Neuronal stem cell (in vitro differentiated cells): ENCODE measurements around the gene DLD.
"Not testable (repeated sequence)": the region's sequence is repeated elsewhere in the genome, so short reads cannot be mapped to it uniquely, and the experiment has no call there.

Source experiments
- DNase-seq: peaks from one replicate; pipeline ENCODE4 v3.0.0-alpha.2; 2013; ENCODE audit warnings: low spot score
- H2AFZ ChIP-seq: one replicate; pipeline ENCODE4 v1.6.1; 2013; ENCODE audit warnings: mild to moderate bottlenecking, low read length, inconsistent platforms
- H2AK5ac ChIP-seq: 2 replicates; pipeline ENCODE4 v1.6.1; 2013; ENCODE audit warnings: low read depth, mild to moderate bottlenecking, inconsistent platforms, low read length, moderate library complexity, mixed read lengths
- H2BK120ac ChIP-seq: 2 replicates; pipeline ENCODE4 v1.6.1; 2013; ENCODE audit warnings: low read depth, mild to moderate bottlenecking, inconsistent platforms, low read length, moderate library complexity, mixed read lengths
- H2BK12ac ChIP-seq: one replicate; pipeline ENCODE4 v1.6.1; 2013; ENCODE audit warnings: low read length, inconsistent platforms
- H2BK15ac ChIP-seq: 2 replicates; pipeline ENCODE4 v1.6.1; 2013; ENCODE audit warnings: mild to moderate bottlenecking, low read length, inconsistent platforms, mixed read lengths
- H2BK5ac ChIP-seq: one replicate; pipeline ENCODE4 v1.6.1; 2013; ENCODE audit warnings: inconsistent platforms, mild to moderate bottlenecking, low read length, moderate library complexity
- H3K14ac ChIP-seq: one replicate; pipeline ENCODE4 v1.6.1; 2013; ENCODE audit warnings: low read length, inconsistent platforms
- H3K18ac ChIP-seq: 2 replicates; pipeline ENCODE4 v1.6.1; 2013; ENCODE audit warnings: low read length, inconsistent platforms
- H3K23ac ChIP-seq: 2 replicates; pipeline ENCODE4 v1.6.1; 2013; ENCODE audit warnings: low read depth, mild to moderate bottlenecking, mixed read lengths, low read length, inconsistent platforms; ENCODE audit not compliant: poor library complexity
- H3K27ac ChIP-seq: replicated peaks from 3 replicates; pipeline ENCODE4 v1.5.1; 2013; ENCODE audit warnings: low read length, inconsistent platforms
- H3K27me3 ChIP-seq, 3 experiments: 2 replicates each; pipeline ENCODE4 v1.6.1; 2013; ENCODE audit warnings: low read length in 3 of 3, mild to moderate bottlenecking in 2 of 3, inconsistent platforms in 1 of 3, low read depth in 1 of 3, mixed read lengths in 1 of 3, moderate library complexity in 1 of 3; ENCODE audit not compliant: control insufficient read depth in 3 of 3, insufficient read depth in 3 of 3
- H3K36me3 ChIP-seq, 2 donors: replicated peaks in 1 of 2; 2 replicates each; pipeline ENCODE4 v1.6.1; 2013; ENCODE audit warnings: low read length in 2 of 2; ENCODE audit not compliant: control insufficient read depth in 2 of 2, insufficient read depth in 2 of 2
- H3K4ac ChIP-seq: 2 replicates; pipeline ENCODE4 v1.6.1; 2013; ENCODE audit warnings: inconsistent platforms, mild to moderate bottlenecking, low read length, moderate library complexity
- H3K4me1 ChIP-seq, 2 donors: 1 replicate in 1 of 2; 2 replicates in 1 of 2; pipeline ENCODE4 v1.6.1; 2013; ENCODE audit warnings: low read length in 2 of 2, low read depth in 1 of 2; ENCODE audit not compliant: control insufficient read depth in 2 of 2, insufficient read depth in 1 of 2
- H3K4me2 ChIP-seq: one replicate; pipeline ENCODE4 v1.6.1; 2013; ENCODE audit warnings: mild to moderate bottlenecking, low read length, inconsistent platforms; ENCODE audit not compliant: insufficient read depth, poor library complexity, severe bottlenecking
- H3K4me3 ChIP-seq, 2 donors: 2 replicates each; pipeline ENCODE4 v1.5.1; 2013; ENCODE audit warnings: low read length in 2 of 2, mild to moderate bottlenecking in 2 of 2, inconsistent platforms in 1 of 2, moderate library complexity in 1 of 2
- H3K79me1 ChIP-seq: one replicate; pipeline ENCODE4 v1.6.1; 2013; ENCODE audit warnings: low read depth, mild to moderate bottlenecking, inconsistent platforms, low read length, moderate library complexity
- H3K9ac ChIP-seq: one replicate; pipeline ENCODE4 v1.6.1; 2013; ENCODE audit warnings: mild to moderate bottlenecking, low read depth, low read length, inconsistent platforms; ENCODE audit not compliant: poor library complexity
- H3K9me3 ChIP-seq, 2 donors: replicated peaks in 1 of 2; 2 replicates each; pipeline versions ENCODE3 to v1.6.1; 2013; ENCODE audit warnings: low read length in 2 of 2, mild to moderate bottlenecking in 2 of 2, inconsistent platforms in 1 of 2, low read depth in 1 of 2, mixed read lengths in 1 of 2, moderate library complexity in 1 of 2; ENCODE audit not compliant: control insufficient read depth in 2 of 2, insufficient read depth in 1 of 2
- H4K8ac ChIP-seq: one replicate; pipeline ENCODE4 v1.6.1; 2013; ENCODE audit warnings: low read depth, mild to moderate bottlenecking, inconsistent platforms, low read length, moderate library complexity
- H4K91ac ChIP-seq: one replicate; pipeline ENCODE4 v1.6.1; 2013; ENCODE audit warnings: low read length, low read depth, mild to moderate bottlenecking, inconsistent platforms; ENCODE audit not compliant: poor library complexity
- WGBS, 2 donors: extraction: QIAGEN DNeasy Blood & Tissue Kit; methylation state at CpG; one replicate each; pipeline ENCODE4 v1.1.7; 2013; ENCODE audit warnings: missing lambda C conversion rate in 2 of 2, mixed read lengths in 1 of 2; ENCODE audit not compliant: insufficient read length in 2 of 2, insufficient replicate concordance in 1 of 2; ENCODE audit errors: extremely low coverage in 2 of 2; 5-methylcytosine and 5-hydroxymethylcytosine counted together

DLD gene

DNA sequence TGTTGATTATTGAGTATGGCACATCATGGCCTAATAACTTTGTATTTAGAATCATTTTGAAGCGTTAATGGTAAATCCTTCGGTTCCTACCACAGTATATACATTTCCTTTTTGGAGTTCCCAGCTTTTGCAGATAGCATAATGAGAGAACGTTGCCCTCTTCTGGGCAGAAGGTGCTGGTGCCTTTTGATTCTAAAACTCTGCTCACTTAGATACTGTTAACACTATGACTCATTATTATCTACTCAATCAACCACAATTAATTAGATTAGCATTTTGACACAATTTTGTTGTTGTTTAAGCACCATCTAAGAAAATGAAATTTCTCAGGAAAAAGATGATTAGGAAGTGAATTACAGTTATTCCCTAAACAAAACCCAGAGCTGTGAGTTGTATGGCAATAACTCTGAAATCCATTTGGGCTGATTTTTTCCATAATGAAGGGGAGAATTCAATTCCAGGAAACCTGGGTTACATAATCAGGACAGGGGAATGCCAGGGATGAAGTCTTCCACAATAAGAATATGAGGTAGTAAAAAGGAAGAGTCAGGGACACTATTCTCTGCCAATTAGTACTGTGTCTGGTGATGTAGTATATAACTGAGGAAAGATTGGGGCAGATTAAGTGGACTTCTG is 11.5 kb upstream of the DLD start:
- Histone ChIP-seq H3K79me1 (no peaks in the 10 kb centered on the region), H4K91ac (no peak overlapping the region), H2BK5ac (no peak overlapping the region), H2BK120ac (no peak overlapping the region), H3K14ac (no peak overlapping the region), H2AK5ac (no peak overlapping the region), H3K4me3 (no peak overlapping the region), H3K4me1 (no peaks in the 10 kb centered on the region), H3K36me3 (no peaks in the 10 kb centered on the region), H3K27me3 (peaks cover 0 to 2% (median 0%) of the 10 kb centered on the region in 3 experiments), H4K8ac (no peak overlapping the region), H3K27ac (no peak overlapping the region), H3K18ac (no peak overlapping the region), H2BK12ac (no peak overlapping the region), H2BK15ac (no peak overlapping the region), H3K9me3 (no peaks in the 10 kb centered on the region), H2AFZ (peak overlapping the region; percentile 27), H3K9ac (no peak overlapping the region), H3K4ac (no peak overlapping the region), H3K4me2 (no peak overlapping the region), H3K23ac (no peak overlapping the region)
- DNase-seq: no peak
- WGBS, 2 donors: no CpG with 5 or more reads among the region's 3 CpGs

DNA sequence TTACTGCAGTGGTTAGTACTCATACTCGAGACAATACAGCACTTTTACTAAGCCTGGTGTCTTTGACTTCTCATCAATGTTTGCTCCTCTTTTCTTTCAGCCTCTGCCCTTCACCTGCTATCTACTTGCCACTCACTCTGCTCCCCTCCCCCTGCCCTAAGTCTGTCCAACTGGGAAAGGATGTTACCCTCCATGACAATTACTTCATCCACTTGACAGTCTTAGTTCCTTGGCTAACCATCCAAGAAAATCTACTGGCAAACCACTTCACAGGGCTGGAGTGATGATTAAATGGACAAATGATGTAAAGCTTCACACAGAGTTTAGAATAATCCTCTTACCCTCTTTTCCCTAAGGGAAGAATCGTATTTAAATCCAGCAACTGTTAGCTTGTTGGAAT is 8.2 kb upstream of the DLD start:
- Histone ChIP-seq H3K9ac (no peak overlapping the region), H2BK5ac (no peak overlapping the region), H3K27ac (no peak overlapping the region), H3K27me3 (peaks cover 0 to 2% (median 0%) of the 10 kb centered on the region in 3 experiments), H3K23ac (no peak overlapping the region), H4K8ac (no peak overlapping the region), H2BK12ac (no peak overlapping the region), H3K79me1 (no peaks in the 10 kb centered on the region), H4K91ac (no peak overlapping the region), H2AFZ (no peak overlapping the region), H2BK120ac (no peak overlapping the region), H2AK5ac (no peak overlapping the region), H3K36me3 (no peaks in the 10 kb centered on the region), H3K4me2 (no peak overlapping the region), H3K9me3 (no peaks in the 10 kb centered on the region), H2BK15ac (no peak overlapping the region), H3K18ac (no peak overlapping the region), H3K4ac (no peak overlapping the region), H3K4me1 (no peaks in the 10 kb centered on the region), H3K4me3 (no peak overlapping the region), H3K14ac (no peak overlapping the region)
- no CpG with 5 or more reads among the region's 2 CpGs for WGBS, 2 donors
- no peak for DNase-seq

DNA sequence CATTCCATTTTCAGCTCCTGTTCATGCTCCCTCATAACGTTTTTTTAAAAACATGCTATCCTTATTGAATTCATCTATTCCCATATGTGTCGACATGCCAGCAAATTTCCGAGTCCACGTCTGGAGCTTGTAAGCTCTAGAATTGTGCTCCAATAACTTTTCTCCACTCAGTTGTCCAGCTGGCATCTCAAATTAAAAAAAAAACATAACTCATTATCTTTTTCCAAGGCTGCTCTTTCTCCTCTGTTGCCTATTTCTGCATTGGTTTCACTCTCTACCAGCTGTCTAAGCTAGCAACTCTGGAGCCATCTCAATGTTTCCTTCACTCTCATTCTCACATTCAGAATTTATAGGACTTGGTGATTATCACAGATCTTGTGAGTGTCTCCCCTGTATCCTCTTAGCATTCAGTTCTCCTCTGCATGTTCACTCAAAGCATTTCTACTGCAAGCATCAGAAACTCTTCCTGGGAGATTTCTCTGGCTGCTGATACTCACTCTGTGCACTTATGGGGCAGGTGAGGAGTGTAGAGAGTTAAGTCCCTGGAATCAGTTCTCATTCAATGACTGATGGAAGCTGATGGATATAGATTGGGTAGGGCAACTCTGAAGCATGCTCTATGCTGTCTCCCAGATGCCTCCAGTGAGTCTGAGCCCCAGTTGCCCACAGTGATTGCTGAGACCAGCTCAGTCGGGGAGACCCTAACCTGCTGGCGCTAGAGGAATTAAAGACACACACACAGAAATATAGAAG is 6.7 kb upstream of the DLD start:
- peaks cover 0 to 2% (median 0%) of the 10 kb centered on the region in 3 experiments for H3K27me3 ChIP-seq
- H4K8ac ChIP-seq: no peak overlapping the region
- no peak overlapping the region for H2AK5ac ChIP-seq
- no peak for DNase-seq
- no peak overlapping the region for H2BK15ac ChIP-seq
- H3K27ac ChIP-seq: no peak overlapping the region
- H3K9ac ChIP-seq: no peak overlapping the region
- WGBS, 2 donors: no CpG with 5 or more reads among the region's 6 CpGs
- H2AFZ ChIP-seq: no peak overlapping the region
- no peaks in the 10 kb centered on the region for H3K36me3 ChIP-seq
- no peak overlapping the region for H2BK5ac ChIP-seq
- H3K23ac ChIP-seq: no peak overlapping the region
- H3K79me1 ChIP-seq: no peaks in the 10 kb centered on the region
- no peak overlapping the region for H3K18ac ChIP-seq
- H2BK12ac ChIP-seq: no peak overlapping the region
- no peak overlapping the region for H3K14ac ChIP-seq
- no peak overlapping the region for H4K91ac ChIP-seq
- H3K4me1 ChIP-seq: no peaks in the 10 kb centered on the region
- no peak overlapping the region for H3K4me2 ChIP-seq
- no peak overlapping the region for H3K4ac ChIP-seq
- no peak overlapping the region for H2BK120ac ChIP-seq
- no peaks in the 10 kb centered on the region for H3K9me3 ChIP-seq
- no peak overlapping the region for H3K4me3 ChIP-seq

DNA sequence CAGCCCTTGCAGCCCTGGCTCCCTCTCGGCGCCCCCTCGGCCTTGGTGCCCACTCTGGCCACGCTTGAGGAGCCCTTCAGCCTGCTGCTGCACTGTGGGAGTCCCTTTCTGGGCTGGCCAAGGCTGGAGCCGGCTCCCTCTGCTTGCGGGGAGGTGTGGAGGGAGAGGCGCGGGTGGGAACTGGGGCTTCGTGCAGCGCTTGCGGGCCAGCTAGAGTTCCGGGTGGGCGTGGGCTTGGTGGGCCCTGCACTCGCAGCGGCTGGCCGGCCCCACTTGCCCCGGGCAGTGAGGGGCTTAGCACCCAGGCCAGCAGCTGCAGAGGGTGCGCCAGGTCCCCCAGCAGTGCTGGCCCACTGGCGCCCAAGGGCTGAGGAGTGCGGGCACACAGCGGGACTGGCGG is 3.2 kb upstream of the DLD start:
- not testable (repeated sequence) for H2BK12ac ChIP-seq, H3K9ac ChIP-seq, H2AFZ ChIP-seq, H3K4me1 ChIP-seq, H2AK5ac ChIP-seq, H2BK15ac ChIP-seq, H3K9me3 ChIP-seq, DNase-seq, H3K27me3 ChIP-seq, H2BK120ac ChIP-seq, H3K14ac ChIP-seq, H4K91ac ChIP-seq, H3K27ac ChIP-seq, H3K79me1 ChIP-seq, H3K4me3 ChIP-seq, H3K23ac ChIP-seq, H4K8ac ChIP-seq, H3K4ac ChIP-seq, H3K18ac ChIP-seq, H3K36me3 ChIP-seq, H3K4me2 ChIP-seq, H2BK5ac ChIP-seq
- no CpG with 5 or more reads among the region's 22 CpGs for WGBS, 2 donors
